Measurements from ENCODE around the gene PIP5K1A.
"Not testable (repeated sequence)": the region's sequence is repeated elsewhere in the genome, so short reads cannot be mapped to it uniquely, and the experiment has no call there.

The PIP5K1A gene

GRCh38 chr1:151198254-151199127 lies at the start of gene PIP5K1A:
TSS of gene PIP5K1A (plus strand) at chr1:151198552. CDS start at chr1:151198997, 445 bp downstream.
- peak; percentile 97 for DNase-seq (ENCODE audit: low spot score)

- DNase-seq (ENCODE audit: low spot score) = no peak
Observed at GRCh38 chr1:151156515-151156819, 41.9 kb upstream of the PIP5K1A start, which contains the start of gene TNFAIP8L2. TSS of gene TNFAIP8L2 (plus strand) at chr1:151156649. CDS start at chr1:151158698, 2,049 bp downstream.

- DNase-seq (ENCODE audit: low spot score) = no peak
Observed at GRCh38 chr1:151157067-151157531, 41.3 kb upstream of the PIP5K1A start.

- no peak for DNase-seq (ENCODE audit: low spot score)
Observed at GRCh38 chr1:151158326-151158725, 40.0 kb upstream of the PIP5K1A start.

- DNase-seq (ENCODE audit: low spot score) = no peak
Observed at GRCh38 chr1:151158751-151159251, 39.6 kb upstream of the PIP5K1A start.

- DNase-seq (ENCODE audit: low spot score) = no peak
Observed at GRCh38 chr1:151159373-151159772, 39.0 kb upstream of the PIP5K1A start.

- no peak for DNase-seq (ENCODE audit: low spot score)
Observed at GRCh38 chr1:151164732-151165280, 33.5 kb upstream of the PIP5K1A start.

- DNase-seq (ENCODE audit: low spot score) = no peak
Observed at GRCh38 chr1:151165281-151165737, 33.0 kb upstream of the PIP5K1A start.

GRCh38 chr1:151165738-151166504 lies 32.4 kb upstream of the PIP5K1A start, which contains the start of the genes LYSMD1 and SCNM1:
TSS of gene LYSMD1 (minus strand) at chr1:151165902. CDS start at chr1:151165258, 644 bp downstream.
TSS of gene SCNM1 (plus strand) at chr1:151166144. CDS start at chr1:151166153, 9 bp downstream.
- DNase-seq (ENCODE audit: low spot score) = peak; percentile 95

GRCh38 chr1:151166505-151166956 lies 31.8 kb upstream of the PIP5K1A start:
- no peak for DNase-seq (ENCODE audit: low spot score)

- DNase-seq (ENCODE audit: low spot score) = no peak
Observed at GRCh38 chr1:151167116-151167515, 31.2 kb upstream of the PIP5K1A start.

GRCh38 chr1:151171190-151171589 lies 27.2 kb upstream of the PIP5K1A start:
- DNase-seq (ENCODE audit: low spot score) = no peak

GRCh38 chr1:151175041-151175741 lies 23.2 kb upstream of the PIP5K1A start:
- DNase-seq (ENCODE audit: low spot score) = no peak

- no peak for DNase-seq (ENCODE audit: low spot score)
Observed at GRCh38 chr1:151175863-151176262, 22.5 kb upstream of the PIP5K1A start, which contains the start of gene TMOD4. TSS of gene TMOD4 (minus strand) at chr1:151175981. CDS start at chr1:151174875, 1,106 bp downstream.

- DNase-seq (ENCODE audit: low spot score) = no peak
Observed at GRCh38 chr1:151176514-151177045, 21.8 kb upstream of the PIP5K1A start.

- no peak for DNase-seq (ENCODE audit: low spot score)
Observed at GRCh38 chr1:151184211-151184610, 14.1 kb upstream of the PIP5K1A start.

GRCh38 chr1:151187205-151187604 lies 11.1 kb upstream of the PIP5K1A start:
- DNase-seq (ENCODE audit: low spot score) = no peak

GRCh38 chr1:151188667-151189066 lies 9.7 kb upstream of the PIP5K1A start:
- DNase-seq (ENCODE audit: low spot score) = not testable (repeated sequence)

- peak; percentile 90 for DNase-seq (ENCODE audit: low spot score)
Observed at GRCh38 chr1:151189637-151190445, 8.5 kb upstream of the PIP5K1A start, which contains the start of gene VPS72. TSS of gene VPS72 (minus strand) at chr1:151190197. CDS start at chr1:151190121, 76 bp downstream.

- no peak for DNase-seq (ENCODE audit: low spot score)
Observed at GRCh38 chr1:151192047-151192446, 6.3 kb upstream of the PIP5K1A start.
